Esophagus muscularis mucosa (tissue), 3 donors: Measurements from ENCODE around the gene DOLK.

Experiments
- POLR2A ChIP-seq: fragments of 450-650 bp; IDR thresholded peaks from one replicate; pipeline ENCODE4 v1.6.1; 2017; ENCODE audit warnings: antibody characterized with exemption, moderate library complexity, mild to moderate bottlenecking, low read depth
- TF ChIP-seq, protein P1 (sequence below), 3 experiments: fragments of 200-600 bp in 2 of 3; fragments of 450-650 bp in 1 of 3; sonication (generic) in 2 of 3; IDR thresholded peaks; one replicate each; pipeline ENCODE4 v1.5.1; 2017 to 2019; ENCODE audit warnings: antibody characterized with exemption in 3 of 3, mild to moderate bottlenecking in 2 of 3, moderate library complexity in 1 of 3

DNA sequence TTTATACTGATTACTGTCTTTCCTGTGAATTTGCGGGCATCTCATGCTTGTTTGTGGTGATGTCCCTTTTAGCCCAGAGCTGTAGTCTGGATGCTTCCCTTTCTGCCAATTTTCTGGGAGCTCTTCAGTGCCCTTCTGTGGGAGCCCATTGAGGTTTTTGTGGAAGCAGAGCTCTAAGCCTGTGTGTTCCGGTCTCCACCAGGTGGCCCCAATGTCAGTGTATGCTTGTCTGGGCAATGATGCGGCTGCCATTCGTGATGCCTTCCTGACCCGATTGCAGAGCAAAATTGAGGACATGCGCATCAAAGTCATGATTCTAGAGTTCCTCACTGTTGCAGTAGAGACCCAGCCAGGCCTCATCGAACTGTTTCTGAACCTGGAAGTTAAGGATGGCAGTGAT, 45.6 kb upstream of the DOLK start:
- TF ChIP-seq, protein P1, sequence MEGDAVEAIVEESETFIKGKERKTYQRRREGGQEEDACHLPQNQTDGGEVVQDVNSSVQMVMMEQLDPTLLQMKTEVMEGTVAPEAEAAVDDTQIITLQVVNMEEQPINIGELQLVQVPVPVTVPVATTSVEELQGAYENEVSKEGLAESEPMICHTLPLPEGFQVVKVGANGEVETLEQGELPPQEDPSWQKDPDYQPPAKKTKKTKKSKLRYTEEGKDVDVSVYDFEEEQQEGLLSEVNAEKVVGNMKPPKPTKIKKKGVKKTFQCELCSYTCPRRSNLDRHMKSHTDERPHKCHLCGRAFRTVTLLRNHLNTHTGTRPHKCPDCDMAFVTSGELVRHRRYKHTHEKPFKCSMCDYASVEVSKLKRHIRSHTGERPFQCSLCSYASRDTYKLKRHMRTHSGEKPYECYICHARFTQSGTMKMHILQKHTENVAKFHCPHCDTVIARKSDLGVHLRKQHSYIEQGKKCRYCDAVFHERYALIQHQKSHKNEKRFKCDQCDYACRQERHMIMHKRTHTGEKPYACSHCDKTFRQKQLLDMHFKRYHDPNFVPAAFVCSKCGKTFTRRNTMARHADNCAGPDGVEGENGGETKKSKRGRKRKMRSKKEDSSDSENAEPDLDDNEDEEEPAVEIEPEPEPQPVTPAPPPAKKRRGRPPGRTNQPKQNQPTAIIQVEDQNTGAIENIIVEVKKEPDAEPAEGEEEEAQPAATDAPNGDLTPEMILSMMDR (IDR thresholded peaks at IDR 0.05) = peak in 1 of 3 experiments; percentile 15
- no peak for TF ChIP-seq POLR2A
